HEK293 (cell line): ENCODE data around the gene CPE.

Source experiments
- CTCF ChIA-PET: fragments of 350-600 bp; formaldehyde crosslinking; extraction: SDS; loops from one replicate; lab custom pipeline; 2021; ENCODE audit warnings: antibody characterized with exemption; lab: Yijun Ruan, JAX
- POLR2A ChIA-PET: fragments of 300-600 bp; formaldehyde crosslinking; extraction: SDS; loops from one replicate; lab custom pipeline; 2020; ENCODE audit warnings: antibody characterized with exemption, inconsistent platforms; lab: Yijun Ruan, JAX
- H3K27ac ChIP-seq: fragments of 200-500 bp; sonication (Bioruptor generic); 2 replicates; pipeline ENCODE4 v1.5.1; 2014; ENCODE audit warnings: low read depth, low read length, control low read depth, inconsistent platforms; ENCODE audit errors: extremely low read depth
- H3K36me3 ChIP-seq, 2 experiments: fragments of 200-500 bp in 1 of 2; sonication (Bioruptor generic) in 1 of 2; 1 replicate in 1 of 2; 2 replicates in 1 of 2; pipeline ENCODE4 v1.5.1; 2014 to 2017; ENCODE audit warnings: inconsistent platforms in 2 of 2, low read length in 2 of 2; ENCODE audit not compliant: control insufficient read depth in 2 of 2, insufficient read depth in 1 of 2
- H3K4me1 ChIP-seq: fragments of 200-500 bp; sonication (Bioruptor generic); 2 replicates; pipeline ENCODE4 v1.5.1; 2014; ENCODE audit warnings: mild to moderate bottlenecking, low read length, inconsistent platforms; ENCODE audit not compliant: control insufficient read depth, insufficient read depth
- H3K4me3 ChIP-seq: 2 replicates; pipeline ENCODE4 v1.5.1; 2011; ENCODE audit warnings: low read depth, mild to moderate bottlenecking, control low read depth, low read length, moderate library complexity
- H3K9me3 ChIP-seq: fragments of 200-500 bp; sonication (Bioruptor generic); 2 replicates; pipeline ENCODE4 v1.5.1; 2014; ENCODE audit warnings: low read depth, low read length, inconsistent platforms; ENCODE audit not compliant: control insufficient read depth, insufficient read depth
- KLF10 ChIP-seq: fragments of 450-650 bp; IDR thresholded peaks from 2 replicates; pipeline ENCODE4 v1.5.1; 2018; ENCODE audit warnings: missing biosample characterization, mild to moderate bottlenecking, missing genetic modification characterization
- MZF1 ChIP-seq: fragments of 450-650 bp; formaldehyde crosslinking; IDR thresholded peaks from 2 replicates; pipeline ENCODE4 v1.5.1; 2017; ENCODE audit warnings: missing biosample characterization, missing genetic modification characterization, borderline replicate concordance
- SP7 ChIP-seq: fragments of 450-650 bp; formaldehyde crosslinking; IDR thresholded peaks from 2 replicates; pipeline ENCODE4 v1.5.1; 2016; ENCODE audit warnings: missing biosample characterization, missing genetic modification characterization
- ZNF121 ChIP-seq: fragments of 450-650 bp; formaldehyde crosslinking; IDR thresholded peaks from 2 replicates; pipeline ENCODE4 v1.5.1; 2016; ENCODE audit warnings: missing biosample characterization, missing genetic modification characterization
- ZNF184 ChIP-seq: fragments of 450-650 bp; IDR thresholded peaks from 2 replicates; pipeline ENCODE4 v1.5.1; 2018; ENCODE audit warnings: missing biosample characterization, mild to moderate bottlenecking, missing genetic modification characterization
- ZNF391 ChIP-seq: fragments of 450-650 bp; formaldehyde crosslinking; IDR thresholded peaks from 2 replicates; pipeline ENCODE4 v1.5.1; 2016; ENCODE audit warnings: low read depth, missing biosample characterization, missing genetic modification characterization, borderline replicate concordance
- ZNF426 ChIP-seq: fragments of 450-650 bp; formaldehyde crosslinking; IDR thresholded peaks from 2 replicates; pipeline ENCODE4 v1.5.1; 2017; ENCODE audit warnings: missing biosample characterization, missing genetic modification characterization, mild to moderate bottlenecking, inconsistent platforms, moderate library complexity
- ZNF510 ChIP-seq: fragments of 450-650 bp; formaldehyde crosslinking; IDR thresholded peaks from 2 replicates; pipeline ENCODE4 v1.5.1; 2018; ENCODE audit warnings: mild to moderate bottlenecking, missing genetic modification characterization, missing biosample characterization; ENCODE audit not compliant: insufficient replicate concordance
- ZNF555 ChIP-seq: fragments of 450-650 bp; formaldehyde crosslinking; conservative IDR thresholded peaks from 2 replicates; pipeline ENCODE4 v1.5.1; 2017; ENCODE audit warnings: missing biosample characterization, mild to moderate bottlenecking, missing genetic modification characterization, inconsistent platforms
- ZNF654 ChIP-seq: fragments of 450-650 bp; formaldehyde crosslinking; IDR thresholded peaks from 2 replicates; pipeline ENCODE4 v1.5.1; 2016; ENCODE audit warnings: low read depth, missing biosample characterization, missing genetic modification characterization
- ZNF670 ChIP-seq: fragments of 450-650 bp; formaldehyde crosslinking; IDR thresholded peaks from 2 replicates; pipeline ENCODE4 v1.5.1; 2016; ENCODE audit warnings: missing biosample characterization, missing genetic modification characterization, low read depth
- ZNF791 ChIP-seq: fragments of 450-650 bp; formaldehyde crosslinking; IDR thresholded peaks from 2 replicates; pipeline ENCODE4 v1.5.1; 2016; ENCODE audit warnings: missing biosample characterization, missing genetic modification characterization
- TF ChIP-seq, protein P1 (sequence below): fragments of 450-650 bp; formaldehyde crosslinking; conservative IDR thresholded peaks from 2 replicates; pipeline ENCODE4 v1.5.1; 2016; ENCODE audit warnings: low read depth, missing biosample characterization, missing genetic modification characterization
- TF ChIP-seq, protein P2 (sequence below): fragments of 450-650 bp; formaldehyde crosslinking; IDR thresholded peaks from 2 replicates; pipeline ENCODE4 v1.5.1; 2016; ENCODE audit warnings: missing biosample characterization, missing genetic modification characterization
- TF ChIP-seq, protein P3 (sequence below): fragments of 450-650 bp; formaldehyde crosslinking; conservative IDR thresholded peaks from 2 replicates; pipeline ENCODE4 v1.5.1; 2016; ENCODE audit warnings: low read depth, missing biosample characterization, missing genetic modification characterization
- TF ChIP-seq, protein P4 (sequence below): fragments of 450-650 bp; formaldehyde crosslinking; IDR thresholded peaks from 2 replicates; pipeline ENCODE4 v1.5.1; 2016; ENCODE audit warnings: missing biosample characterization, missing genetic modification characterization
- TF ChIP-seq, protein P5 (sequence below): sonication (generic); formaldehyde crosslinking; IDR thresholded peaks from 2 replicates; pipeline ENCODE4 v1.8.1; 2022; ENCODE audit warnings: mild to moderate bottlenecking, moderate library complexity, missing genetic modification reagents
- TF ChIP-seq, protein P6 (sequence below): fragments of 450-650 bp; formaldehyde crosslinking; IDR thresholded peaks from 2 replicates; pipeline ENCODE4 v1.5.1; 2016; ENCODE audit warnings: missing biosample characterization, missing genetic modification characterization

Gene CPE

DNA sequence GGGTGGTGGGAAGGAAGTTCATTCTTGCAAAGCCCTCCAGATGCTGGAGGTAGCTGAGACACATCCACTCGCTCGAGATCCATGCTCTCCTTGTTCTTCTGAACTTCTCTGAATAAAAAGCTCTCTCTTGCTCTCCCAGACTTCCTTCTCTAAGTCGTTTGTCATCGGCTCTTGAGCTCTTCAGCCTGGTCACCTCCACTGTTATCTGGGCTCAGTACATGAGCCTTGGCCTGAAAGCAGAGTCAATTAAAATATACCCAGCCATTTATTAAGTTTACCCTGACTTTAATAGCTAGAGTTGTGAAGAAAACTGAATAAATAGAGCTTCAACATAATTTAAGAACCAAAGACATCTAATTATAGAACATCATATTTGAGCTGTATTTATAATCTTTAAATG, 99.0 kb downstream of the CPE start:
- TF ChIP-seq MZF1 (tag by site-specific recombination) (no peak), ZNF654 (tag by site-specific recombination) (no peak), ZNF426 (tag by site-specific recombination) (no peak)
- TF ChIP-seq, protein P1, sequence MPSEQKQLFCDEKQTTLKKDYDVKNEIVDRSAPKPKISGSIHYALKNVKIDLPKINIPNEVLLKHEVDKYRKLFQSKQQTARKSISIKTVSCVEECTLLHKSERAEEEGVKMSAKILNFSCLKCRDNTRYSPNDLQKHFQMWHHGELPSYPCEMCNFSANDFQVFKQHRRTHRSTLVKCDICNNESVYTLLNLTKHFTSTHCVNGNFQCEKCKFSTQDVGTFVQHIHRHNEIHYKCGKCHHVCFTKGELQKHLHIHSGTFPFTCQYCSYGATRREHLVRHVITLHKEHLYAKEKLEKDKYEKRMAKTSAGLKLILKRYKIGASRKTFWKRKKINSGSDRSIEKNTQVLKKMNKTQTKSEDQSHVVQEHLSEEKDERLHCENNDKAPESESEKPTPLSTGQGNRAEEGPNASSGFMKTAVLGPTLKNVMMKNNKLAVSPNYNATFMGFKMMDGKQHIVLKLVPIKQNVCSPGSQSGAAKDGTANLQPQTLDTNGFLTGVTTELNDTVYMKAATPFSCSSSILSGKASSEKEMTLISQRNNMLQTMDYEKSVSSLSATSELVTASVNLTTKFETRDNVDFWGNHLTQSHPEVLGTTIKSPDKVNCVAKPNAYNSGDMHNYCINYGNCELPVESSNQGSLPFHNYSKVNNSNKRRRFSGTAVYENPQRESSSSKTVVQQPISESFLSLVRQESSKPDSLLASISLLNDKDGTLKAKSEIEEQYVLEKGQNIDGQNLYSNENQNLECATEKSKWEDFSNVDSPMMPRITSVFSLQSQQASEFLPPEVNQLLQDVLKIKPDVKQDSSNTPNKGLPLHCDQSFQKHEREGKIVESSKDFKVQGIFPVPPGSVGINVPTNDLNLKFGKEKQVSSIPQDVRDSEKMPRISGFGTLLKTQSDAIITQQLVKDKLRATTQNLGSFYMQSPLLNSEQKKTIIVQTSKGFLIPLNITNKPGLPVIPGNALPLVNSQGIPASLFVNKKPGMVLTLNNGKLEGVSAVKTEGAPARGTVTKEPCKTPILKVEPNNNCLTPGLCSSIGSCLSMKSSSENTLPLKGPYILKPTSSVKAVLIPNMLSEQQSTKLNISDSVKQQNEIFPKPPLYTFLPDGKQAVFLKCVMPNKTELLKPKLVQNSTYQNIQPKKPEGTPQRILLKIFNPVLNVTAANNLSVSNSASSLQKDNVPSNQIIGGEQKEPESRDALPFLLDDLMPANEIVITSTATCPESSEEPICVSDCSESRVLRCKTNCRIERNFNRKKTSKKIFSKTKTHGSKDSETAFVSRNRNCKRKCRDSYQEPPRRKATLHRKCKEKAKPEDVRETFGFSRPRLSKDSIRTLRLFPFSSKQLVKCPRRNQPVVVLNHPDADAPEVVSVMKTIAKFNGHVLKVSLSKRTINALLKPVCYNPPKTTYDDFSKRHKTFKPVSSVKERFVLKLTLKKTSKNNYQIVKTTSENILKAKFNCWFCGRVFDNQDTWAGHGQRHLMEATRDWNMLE (tag by site-specific recombination), result no peak
- TF ChIP-seq, protein P2, sequence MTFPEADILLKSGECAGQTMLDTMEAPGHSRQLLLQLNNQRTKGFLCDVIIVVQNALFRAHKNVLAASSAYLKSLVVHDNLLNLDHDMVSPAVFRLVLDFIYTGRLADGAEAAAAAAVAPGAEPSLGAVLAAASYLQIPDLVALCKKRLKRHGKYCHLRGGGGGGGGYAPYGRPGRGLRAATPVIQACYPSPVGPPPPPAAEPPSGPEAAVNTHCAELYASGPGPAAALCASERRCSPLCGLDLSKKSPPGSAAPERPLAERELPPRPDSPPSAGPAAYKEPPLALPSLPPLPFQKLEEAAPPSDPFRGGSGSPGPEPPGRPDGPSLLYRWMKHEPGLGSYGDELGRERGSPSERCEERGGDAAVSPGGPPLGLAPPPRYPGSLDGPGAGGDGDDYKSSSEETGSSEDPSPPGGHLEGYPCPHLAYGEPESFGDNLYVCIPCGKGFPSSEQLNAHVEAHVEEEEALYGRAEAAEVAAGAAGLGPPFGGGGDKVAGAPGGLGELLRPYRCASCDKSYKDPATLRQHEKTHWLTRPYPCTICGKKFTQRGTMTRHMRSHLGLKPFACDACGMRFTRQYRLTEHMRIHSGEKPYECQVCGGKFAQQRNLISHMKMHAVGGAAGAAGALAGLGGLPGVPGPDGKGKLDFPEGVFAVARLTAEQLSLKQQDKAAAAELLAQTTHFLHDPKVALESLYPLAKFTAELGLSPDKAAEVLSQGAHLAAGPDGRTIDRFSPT (tag by site-specific recombination), result no peak
- TF ChIP-seq, protein P3, sequence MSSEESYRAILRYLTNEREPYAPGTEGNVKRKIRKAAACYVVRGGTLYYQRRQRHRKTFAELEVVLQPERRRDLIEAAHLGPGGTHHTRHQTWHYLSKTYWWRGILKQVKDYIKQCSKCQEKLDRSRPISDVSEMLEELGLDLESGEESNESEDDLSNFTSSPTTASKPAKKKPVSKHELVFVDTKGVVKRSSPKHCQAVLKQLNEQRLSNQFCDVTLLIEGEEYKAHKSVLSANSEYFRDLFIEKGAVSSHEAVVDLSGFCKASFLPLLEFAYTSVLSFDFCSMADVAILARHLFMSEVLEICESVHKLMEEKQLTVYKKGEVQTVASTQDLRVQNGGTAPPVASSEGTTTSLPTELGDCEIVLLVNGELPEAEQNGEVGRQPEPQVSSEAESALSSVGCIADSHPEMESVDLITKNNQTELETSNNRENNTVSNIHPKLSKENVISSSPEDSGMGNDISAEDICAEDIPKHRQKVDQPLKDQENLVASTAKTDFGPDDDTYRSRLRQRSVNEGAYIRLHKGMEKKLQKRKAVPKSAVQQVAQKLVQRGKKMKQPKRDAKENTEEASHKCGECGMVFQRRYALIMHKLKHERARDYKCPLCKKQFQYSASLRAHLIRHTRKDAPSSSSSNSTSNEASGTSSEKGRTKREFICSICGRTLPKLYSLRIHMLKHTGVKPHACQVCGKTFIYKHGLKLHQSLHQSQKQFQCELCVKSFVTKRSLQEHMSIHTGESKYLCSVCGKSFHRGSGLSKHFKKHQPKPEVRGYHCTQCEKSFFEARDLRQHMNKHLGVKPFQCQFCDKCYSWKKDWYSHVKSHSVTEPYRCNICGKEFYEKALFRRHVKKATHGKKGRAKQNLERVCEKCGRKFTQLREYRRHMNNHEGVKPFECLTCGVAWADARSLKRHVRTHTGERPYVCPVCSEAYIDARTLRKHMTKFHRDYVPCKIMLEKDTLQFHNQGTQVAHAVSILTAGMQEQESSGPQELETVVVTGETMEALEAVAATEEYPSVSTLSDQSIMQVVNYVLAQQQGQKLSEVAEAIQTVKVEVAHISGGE (tag by site-specific recombination), result no peak
- TF ChIP-seq, protein P4, sequence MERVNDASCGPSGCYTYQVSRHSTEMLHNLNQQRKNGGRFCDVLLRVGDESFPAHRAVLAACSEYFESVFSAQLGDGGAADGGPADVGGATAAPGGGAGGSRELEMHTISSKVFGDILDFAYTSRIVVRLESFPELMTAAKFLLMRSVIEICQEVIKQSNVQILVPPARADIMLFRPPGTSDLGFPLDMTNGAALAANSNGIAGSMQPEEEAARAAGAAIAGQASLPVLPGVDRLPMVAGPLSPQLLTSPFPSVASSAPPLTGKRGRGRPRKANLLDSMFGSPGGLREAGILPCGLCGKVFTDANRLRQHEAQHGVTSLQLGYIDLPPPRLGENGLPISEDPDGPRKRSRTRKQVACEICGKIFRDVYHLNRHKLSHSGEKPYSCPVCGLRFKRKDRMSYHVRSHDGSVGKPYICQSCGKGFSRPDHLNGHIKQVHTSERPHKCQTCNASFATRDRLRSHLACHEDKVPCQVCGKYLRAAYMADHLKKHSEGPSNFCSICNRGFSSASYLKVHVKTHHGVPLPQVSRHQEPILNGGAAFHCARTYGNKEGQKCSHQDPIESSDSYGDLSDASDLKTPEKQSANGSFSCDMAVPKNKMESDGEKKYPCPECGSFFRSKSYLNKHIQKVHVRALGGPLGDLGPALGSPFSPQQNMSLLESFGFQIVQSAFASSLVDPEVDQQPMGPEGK (tag by site-specific recombination), result no peak
- POLR2A ChIA-PET, result interaction anchor here (0.9 to 1.0 kb wide), 2 partner anchors 10 to 365 kb away, joined by 3 read pairs; partner anchors contain the start of gene TMEM192
- Histone ChIP-seq H3K4me1 (no peaks in the 10 kb centered on the region), H3K27ac (no peak overlapping the region), H3K9me3 (no peaks in the 10 kb centered on the region), H3K36me3 (peaks cover 0 to 16% of the 10 kb centered on the region in 2 experiments; a peak in 2 of 3 replicates), H3K4me3 (no peak overlapping the region)
- CTCF ChIA-PET, result interaction anchor here (0.6 to 2.5 kb wide), 2 partner anchors 11 to 16 kb away, joined by 3 to 5 read pairs; no protein-coding TSS in a partner anchor

DNA sequence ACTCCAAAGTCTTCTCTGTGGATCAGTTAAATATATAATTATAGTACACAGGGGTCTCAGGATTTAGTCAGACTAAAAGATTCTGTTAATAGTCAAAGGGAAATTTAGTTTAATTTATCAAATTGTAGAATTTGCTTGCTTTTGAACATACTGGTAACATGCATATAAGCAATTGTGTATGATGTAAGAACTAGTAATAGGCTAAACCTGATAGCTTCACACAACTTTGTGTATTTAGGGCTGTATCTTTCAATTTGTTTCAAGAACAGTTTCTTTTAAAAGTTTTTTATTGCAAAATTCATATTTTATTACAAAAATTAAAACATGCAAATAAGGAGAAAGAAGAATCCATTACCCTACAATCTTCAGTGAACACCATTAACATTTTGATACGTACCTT, 99.5 kb downstream of the CPE start:
- ChIA-PET CTCF (interaction anchor here (0.6 to 2.5 kb wide), 2 partner anchors 11 to 15 kb away, joined by 3 to 5 read pairs; no protein-coding TSS in a partner anchor), POLR2A (interaction anchor here (0.9 kb wide), 1 partner anchor 365 kb away, joined by 3 read pairs; the partner anchor contains the start of gene TMEM192)
- no peak overlapping the region for H3K27ac ChIP-seq
- no peaks in the 10 kb centered on the region for H3K4me1 ChIP-seq
- peaks cover 0 to 16% of the 10 kb centered on the region in 2 experiments; a peak in 2 of 3 replicates for H3K36me3 ChIP-seq
- H3K9me3 ChIP-seq, result no peaks in the 10 kb centered on the region
- H3K4me3 ChIP-seq, result no peak overlapping the region
- TF ChIP-seq ZNF391 (tag by site-specific recombination) (no peak), SP7 (tag by site-specific recombination) (no peak), ZNF670 (tag by site-specific recombination) (no peak), ZNF510 (tag by site-specific recombination) (no peak), ZNF184 (tag by site-specific recombination) (no peak), ZNF555 (no peak), ZNF121 (no peak), ZNF791 (tag by site-specific recombination) (no peak), KLF10 (no peak)
- TF ChIP-seq, protein P5, sequence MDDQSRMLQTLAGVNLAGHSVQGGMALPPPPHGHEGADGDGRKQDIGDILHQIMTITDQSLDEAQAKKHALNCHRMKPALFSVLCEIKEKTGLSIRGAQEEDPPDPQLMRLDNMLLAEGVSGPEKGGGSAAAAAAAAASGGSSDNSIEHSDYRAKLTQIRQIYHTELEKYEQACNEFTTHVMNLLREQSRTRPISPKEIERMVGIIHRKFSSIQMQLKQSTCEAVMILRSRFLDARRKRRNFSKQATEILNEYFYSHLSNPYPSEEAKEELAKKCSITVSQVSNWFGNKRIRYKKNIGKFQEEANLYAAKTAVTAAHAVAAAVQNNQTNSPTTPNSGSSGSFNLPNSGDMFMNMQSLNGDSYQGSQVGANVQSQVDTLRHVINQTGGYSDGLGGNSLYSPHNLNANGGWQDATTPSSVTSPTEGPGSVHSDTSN (CRISPR knock-in tag), result no peak
- TF ChIP-seq, protein P6, sequence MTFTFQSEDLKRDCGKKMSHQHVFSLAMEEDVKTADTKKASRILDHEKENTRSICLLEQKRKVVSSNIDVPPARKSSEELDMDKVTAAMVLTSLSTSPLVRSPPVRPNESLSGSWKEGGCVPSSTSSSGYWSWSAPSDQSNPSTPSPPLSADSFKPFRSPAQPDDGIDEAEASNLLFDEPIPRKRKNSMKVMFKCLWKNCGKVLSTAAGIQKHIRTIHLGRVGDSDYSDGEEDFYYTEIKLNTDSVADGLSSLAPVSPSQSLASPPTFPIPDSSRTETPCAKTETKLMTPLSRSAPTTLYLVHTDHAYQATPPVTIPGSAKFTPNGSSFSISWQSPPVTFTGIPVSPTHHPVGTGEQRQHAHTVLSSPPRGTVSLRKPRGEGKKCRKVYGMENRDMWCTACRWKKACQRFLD (tag by site-specific recombination), result no peak
